Measurements from ENCODE around the gene NEBL. TPM values are rescaled to one million over a fixed set of nuclear protein-coding genes. Genes with fewer than 3 reads are reported as not detected.

The NEBL gene
- total RNA-seq, 4 donors from 2014 or later: 1.9 to 6.5 (median 2.4) TPM

- Histone ChIP-seq H3K9me3 (peaks cover 0 to 25% (median 0%) of the 10 kb centered on the region in 3 donors), H3K27me3 (no peaks in the 10 kb centered on the region), H3K36me3 (no peaks in the 10 kb centered on the region), H3K4me1 (no peaks in the 10 kb centered on the region), H3K27ac (no peak overlapping the region), H3K4me3 (no peak overlapping the region)
- no peak for ATAC-seq
- TF ChIP-seq, protein P1, sequence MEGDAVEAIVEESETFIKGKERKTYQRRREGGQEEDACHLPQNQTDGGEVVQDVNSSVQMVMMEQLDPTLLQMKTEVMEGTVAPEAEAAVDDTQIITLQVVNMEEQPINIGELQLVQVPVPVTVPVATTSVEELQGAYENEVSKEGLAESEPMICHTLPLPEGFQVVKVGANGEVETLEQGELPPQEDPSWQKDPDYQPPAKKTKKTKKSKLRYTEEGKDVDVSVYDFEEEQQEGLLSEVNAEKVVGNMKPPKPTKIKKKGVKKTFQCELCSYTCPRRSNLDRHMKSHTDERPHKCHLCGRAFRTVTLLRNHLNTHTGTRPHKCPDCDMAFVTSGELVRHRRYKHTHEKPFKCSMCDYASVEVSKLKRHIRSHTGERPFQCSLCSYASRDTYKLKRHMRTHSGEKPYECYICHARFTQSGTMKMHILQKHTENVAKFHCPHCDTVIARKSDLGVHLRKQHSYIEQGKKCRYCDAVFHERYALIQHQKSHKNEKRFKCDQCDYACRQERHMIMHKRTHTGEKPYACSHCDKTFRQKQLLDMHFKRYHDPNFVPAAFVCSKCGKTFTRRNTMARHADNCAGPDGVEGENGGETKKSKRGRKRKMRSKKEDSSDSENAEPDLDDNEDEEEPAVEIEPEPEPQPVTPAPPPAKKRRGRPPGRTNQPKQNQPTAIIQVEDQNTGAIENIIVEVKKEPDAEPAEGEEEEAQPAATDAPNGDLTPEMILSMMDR (IDR thresholded peaks at IDR 0.05): no peak
- no peak for TF ChIP-seq POLR2A (IDR thresholded peaks at IDR 0.05)
- no peak for TF ChIP-seq EP300 (IDR thresholded peaks at IDR 0.05)
- no peak for TF ChIP-seq POLR2AphosphoS5 (IDR thresholded peaks at IDR 0.05)
- 80 to 94% methylated on average over 7 of the region's 7 CpGs for WGBS, 2 donors (ENCODE audit: low coverage in 1 of 2)
These were observed 151.3 kb downstream of the NEBL start for GRCh38 chr10:20745556-20746375.

DNA sequence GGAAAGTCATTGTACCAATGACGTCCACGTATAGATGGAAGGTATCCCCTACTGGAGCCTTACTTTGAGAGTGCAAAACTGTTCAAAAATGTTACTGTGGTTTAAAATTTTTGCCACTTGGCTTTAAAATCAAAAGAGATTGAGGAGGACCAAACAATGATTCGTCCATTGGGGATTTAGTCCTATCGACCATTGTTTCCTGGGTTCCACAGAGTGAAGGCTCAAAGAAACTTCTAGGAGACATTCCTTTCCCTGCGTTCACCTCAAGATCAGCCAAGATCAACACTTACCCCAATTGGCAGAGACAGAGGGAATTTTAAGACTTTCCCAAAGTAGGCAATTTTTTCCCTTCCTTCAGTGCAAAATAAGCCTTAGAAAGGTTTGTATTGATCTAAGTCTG is 152.3 kb downstream of the NEBL start:
- Histone ChIP-seq H3K9me3 (peaks cover 0 to 16% (median 0%) of the 10 kb centered on the region in 3 donors), H3K27ac (no peak overlapping the region), H3K36me3 (no peaks in the 10 kb centered on the region), H3K27me3 (no peaks in the 10 kb centered on the region), H3K4me1 (no peaks in the 10 kb centered on the region), H3K4me3 (no peak overlapping the region)
- ATAC-seq: no peak
- WGBS, 2 donors (ENCODE audit: low coverage in 1 of 2): 85 to 89% methylated on average over 4 to 5 of the region's 5 CpGs
- TF ChIP-seq, protein P1 (IDR thresholded peaks at IDR 0.05): no peak
- TF ChIP-seq POLR2AphosphoS5 (IDR thresholded peaks at IDR 0.05) (no peak), POLR2A (IDR thresholded peaks at IDR 0.05) (no peak), EP300 (IDR thresholded peaks at IDR 0.05) (no peak)

DNA sequence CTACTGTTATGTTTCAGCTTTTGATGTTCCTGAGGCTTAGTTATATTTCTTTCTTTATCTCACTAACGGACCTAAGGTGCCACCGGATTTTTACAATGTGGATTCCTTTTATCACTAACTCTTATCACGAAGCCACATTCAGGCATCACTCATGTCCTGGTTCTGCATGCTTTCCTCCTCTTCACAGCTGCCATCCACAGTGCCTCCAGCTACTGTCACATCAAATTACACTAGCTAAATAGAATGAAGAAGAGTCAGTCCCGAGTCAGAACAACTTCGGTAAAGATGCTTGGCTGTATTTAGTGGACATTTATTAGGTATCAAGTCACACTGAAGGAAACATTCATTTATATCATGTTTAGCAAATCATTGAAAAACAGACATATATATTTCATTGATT is 153.2 kb downstream of the NEBL start:
- 77 to 82% methylated on average over 3 to 5 of the region's 5 CpGs for whole genome bisulfite sequencing, 2 donors (ENCODE audit: low coverage in 1 of 2)
- no peak overlapping the region for H3K27ac ChIP-seq

GRCh38 chr10:20742737-20743541 is 154.2 kb downstream of the NEBL start:
- no peaks in the 10 kb centered on the region for H3K27me3 ChIP-seq
- ATAC-seq: no peak
- TF ChIP-seq EP300 (IDR thresholded peaks at IDR 0.05) (no peak), POLR2AphosphoS5 (IDR thresholded peaks at IDR 0.05) (no peak), POLR2A (IDR thresholded peaks at IDR 0.05) (no peak)
- TF ChIP-seq, protein P1 (IDR thresholded peaks at IDR 0.05): no peak
- 58 to 69% methylated on average over 3 to 4 of the region's 4 CpGs for WGBS, 2 donors (ENCODE audit: low coverage in 1 of 2)
- no peak overlapping the region for H3K27ac ChIP-seq
- H3K4me1 ChIP-seq: no peaks in the 10 kb centered on the region
- no peaks in the 10 kb centered on the region for H3K9me3 ChIP-seq
- no peak overlapping the region for H3K4me3 ChIP-seq
- no peaks in the 10 kb centered on the region for H3K36me3 ChIP-seq

More for the DNA sequence above, 153.2 kb downstream of the NEBL start:
- H3K4me3 ChIP-seq: no peak overlapping the region
- no peaks in the 10 kb centered on the region for H3K27me3 ChIP-seq
- no peaks in the 10 kb centered on the region for H3K4me1 ChIP-seq
- TF ChIP-seq POLR2AphosphoS5 (IDR thresholded peaks at IDR 0.05) (no peak), POLR2A (IDR thresholded peaks at IDR 0.05) (no peak), EP300 (IDR thresholded peaks at IDR 0.05) (no peak)
- TF ChIP-seq, protein P1 (IDR thresholded peaks at IDR 0.05): no peak
- H3K36me3 ChIP-seq: no peaks in the 10 kb centered on the region
- ATAC-seq: no peak
- H3K9me3 ChIP-seq: peaks cover 0 to 7% (median 0%) of the 10 kb centered on the region in 3 donors
